Measurements from ENCODE around the gene TRUB1.
"Not testable (repeated sequence)": the region's sequence is repeated elsewhere in the genome, so short reads cannot be mapped to it uniquely, and the experiment has no call there.

TRUB1 gene

GRCh38 chr10:114928818-114929217, 9.2 kb upstream of the TRUB1 start:
- Histone ChIP-seq H3K9ac (ENCODE audit: low read depth, low read length) (no peak overlapping the region), H3K36me3 (ENCODE audit: control insufficient read depth, insufficient read depth, low read length) (no peaks in the 10 kb centered on the region), H3K4me1 (ENCODE audit: control insufficient read depth, insufficient read depth, low read length) (no peaks in the 10 kb centered on the region), H3K9me3 (ENCODE audit: control insufficient read depth, insufficient read depth, low read length) (no peaks in the 10 kb centered on the region), H3K27me3 (ENCODE audit: control insufficient read depth, insufficient read depth, low read length) (no peaks in the 10 kb centered on the region), H3K4me3 (ENCODE audit: low read depth, low read length) (no peak overlapping the region)

GRCh38 chr10:114930320-114930719, 7.7 kb upstream of the TRUB1 start:
- no peaks in the 10 kb centered on the region for H3K27me3 ChIP-seq (ENCODE audit: control insufficient read depth, insufficient read depth, low read length)

GRCh38 chr10:114931072-114931679, 6.8 kb upstream of the TRUB1 start:
- no peak overlapping the region for H3K9ac ChIP-seq (ENCODE audit: low read depth, low read length)
- H3K36me3 ChIP-seq (ENCODE audit: control insufficient read depth, insufficient read depth, low read length): no peaks in the 10 kb centered on the region
- no peaks in the 10 kb centered on the region for H3K9me3 ChIP-seq (ENCODE audit: control insufficient read depth, insufficient read depth, low read length)
- H3K4me1 ChIP-seq (ENCODE audit: control insufficient read depth, insufficient read depth, low read length): no peaks in the 10 kb centered on the region
- no peak overlapping the region for H3K4me3 ChIP-seq (ENCODE audit: low read depth, low read length)
- no peaks in the 10 kb centered on the region for H3K27me3 ChIP-seq (ENCODE audit: control insufficient read depth, insufficient read depth, low read length)

More at GRCh38 chr10:114930320-114930719, 7.7 kb upstream of the TRUB1 start:
- Histone ChIP-seq H3K9me3 (ENCODE audit: control insufficient read depth, insufficient read depth, low read length) (no peaks in the 10 kb centered on the region), H3K36me3 (ENCODE audit: control insufficient read depth, insufficient read depth, low read length) (no peaks in the 10 kb centered on the region), H3K4me3 (ENCODE audit: low read depth, low read length) (no peak overlapping the region), H3K4me1 (ENCODE audit: control insufficient read depth, insufficient read depth, low read length) (no peaks in the 10 kb centered on the region), H3K9ac (ENCODE audit: low read depth, low read length) (no peak overlapping the region)

GRCh38 chr10:114932225-114932624, 5.8 kb upstream of the TRUB1 start:
- H3K4me1 ChIP-seq (ENCODE audit: control insufficient read depth, insufficient read depth, low read length): no peaks in the 10 kb centered on the region
- no peaks in the 10 kb centered on the region for H3K27me3 ChIP-seq (ENCODE audit: control insufficient read depth, insufficient read depth, low read length)
- no peaks in the 10 kb centered on the region for H3K9me3 ChIP-seq (ENCODE audit: control insufficient read depth, insufficient read depth, low read length)
- no peak overlapping the region for H3K9ac ChIP-seq (ENCODE audit: low read depth, low read length)
- H3K36me3 ChIP-seq (ENCODE audit: control insufficient read depth, insufficient read depth, low read length): no peaks in the 10 kb centered on the region
- H3K4me3 ChIP-seq (ENCODE audit: low read depth, low read length): no peak overlapping the region

- Histone ChIP-seq H3K27me3 (ENCODE audit: control insufficient read depth, insufficient read depth, low read length) (no peaks in the 10 kb centered on the region), H3K4me1 (ENCODE audit: control insufficient read depth, insufficient read depth, low read length) (no peaks in the 10 kb centered on the region), H3K36me3 (ENCODE audit: control insufficient read depth, insufficient read depth, low read length) (no peaks in the 10 kb centered on the region), H3K9ac (ENCODE audit: low read depth, low read length) (no peak overlapping the region), H3K4me3 (ENCODE audit: low read depth, low read length) (no peak overlapping the region), H3K9me3 (ENCODE audit: control insufficient read depth, insufficient read depth, low read length) (no peaks in the 10 kb centered on the region)
These were observed 5.0 kb upstream of the TRUB1 start for GRCh38 chr10:114932945-114933344.

DNA sequence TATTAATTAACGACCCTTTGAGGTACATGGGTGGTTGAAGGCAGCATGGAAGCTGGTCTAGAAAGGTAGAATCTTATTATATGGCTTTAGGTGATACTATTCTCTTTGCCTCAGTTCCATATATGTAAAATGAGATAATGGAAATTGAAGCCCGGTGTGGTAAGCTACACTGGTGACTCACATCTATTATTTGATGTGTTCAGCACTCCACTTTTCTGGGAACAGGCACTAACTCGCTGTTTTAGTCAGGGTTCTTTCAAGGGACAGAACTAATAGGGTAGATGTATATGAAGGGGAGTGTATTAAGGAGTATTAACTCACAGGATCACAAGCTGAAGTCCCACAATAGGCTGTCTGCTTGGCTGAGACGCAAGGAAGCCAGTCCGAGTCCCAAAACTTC, 4.4 kb upstream of the TRUB1 start:
- H3K27me3 ChIP-seq (ENCODE audit: control insufficient read depth, insufficient read depth, low read length): no peaks in the 10 kb centered on the region
- no peaks in the 10 kb centered on the region for H3K4me1 ChIP-seq (ENCODE audit: control insufficient read depth, insufficient read depth, low read length)
- H3K36me3 ChIP-seq (ENCODE audit: control insufficient read depth, insufficient read depth, low read length): no peaks in the 10 kb centered on the region
- no peak overlapping the region for H3K9ac ChIP-seq (ENCODE audit: low read depth, low read length)
- H3K4me3 ChIP-seq (ENCODE audit: low read depth, low read length): no peak overlapping the region
- H3K9me3 ChIP-seq (ENCODE audit: control insufficient read depth, insufficient read depth, low read length): no peaks in the 10 kb centered on the region

DNA sequence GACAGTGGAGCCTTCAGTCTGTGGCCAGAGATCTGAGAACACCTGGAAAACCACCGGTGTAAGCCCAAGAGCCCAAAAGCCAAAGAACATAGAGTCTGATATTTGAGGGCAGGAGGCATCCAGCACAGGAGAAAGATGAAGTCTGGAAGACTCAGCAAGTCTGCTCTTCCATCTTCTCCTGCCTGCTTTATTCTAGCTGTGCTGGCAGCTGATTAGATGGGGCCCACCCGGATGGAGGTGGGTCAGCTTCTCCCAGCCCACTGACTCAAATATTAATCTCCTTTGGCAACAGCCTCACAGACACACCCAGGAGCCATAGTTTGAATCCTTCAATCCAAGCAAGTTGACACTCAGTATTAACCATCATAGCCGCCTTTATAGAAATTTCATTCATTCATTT, 4.0 kb upstream of the TRUB1 start:
- not testable (repeated sequence) for H3K9ac ChIP-seq (ENCODE audit: low read depth, low read length); H3K4me1 ChIP-seq (ENCODE audit: control insufficient read depth, insufficient read depth, low read length); H3K9me3 ChIP-seq (ENCODE audit: control insufficient read depth, insufficient read depth, low read length); H3K27me3 ChIP-seq (ENCODE audit: control insufficient read depth, insufficient read depth, low read length); H3K36me3 ChIP-seq (ENCODE audit: control insufficient read depth, insufficient read depth, low read length); H3K4me3 ChIP-seq (ENCODE audit: low read depth, low read length)

GRCh38 chr10:114938856-114939193, 830 bp downstream of the TRUB1 start:
- Histone ChIP-seq H3K27me3 (ENCODE audit: control insufficient read depth, insufficient read depth, low read length) (no peaks in the 10 kb centered on the region), H3K9me3 (ENCODE audit: control insufficient read depth, insufficient read depth, low read length) (no peaks in the 10 kb centered on the region), H3K9ac (ENCODE audit: low read depth, low read length) (peak overlapping the region; percentile 99), H3K4me1 (ENCODE audit: control insufficient read depth, insufficient read depth, low read length) (peaks cover 6% of the 10 kb centered on the region), H3K4me3 (ENCODE audit: low read depth, low read length) (peak overlapping the region; percentile 90), H3K36me3 (ENCODE audit: control insufficient read depth, insufficient read depth, low read length) (peaks cover 10% of the 10 kb centered on the region)

GRCh38 chr10:114940735-114941134, 2.7 kb downstream of the TRUB1 start:
- peaks cover 6% of the 10 kb centered on the region for H3K4me1 ChIP-seq (ENCODE audit: control insufficient read depth, insufficient read depth, low read length)
- H3K27me3 ChIP-seq (ENCODE audit: control insufficient read depth, insufficient read depth, low read length): no peaks in the 10 kb centered on the region
- peaks cover 19% of the 10 kb centered on the region for H3K36me3 ChIP-seq (ENCODE audit: control insufficient read depth, insufficient read depth, low read length)
- H3K4me3 ChIP-seq (ENCODE audit: low read depth, low read length): no peak overlapping the region
- H3K9ac ChIP-seq (ENCODE audit: low read depth, low read length): peak overlapping the region; percentile 12
- H3K9me3 ChIP-seq (ENCODE audit: control insufficient read depth, insufficient read depth, low read length): no peaks in the 10 kb centered on the region

GRCh38 chr10:114943000-114943399, 5.0 kb downstream of the TRUB1 start:
- Histone ChIP-seq H3K4me1 (ENCODE audit: control insufficient read depth, insufficient read depth, low read length) (peaks cover 6% of the 10 kb centered on the region), H3K9me3 (ENCODE audit: control insufficient read depth, insufficient read depth, low read length) (no peaks in the 10 kb centered on the region), H3K4me3 (ENCODE audit: low read depth, low read length) (no peak overlapping the region), H3K27me3 (ENCODE audit: control insufficient read depth, insufficient read depth, low read length) (no peaks in the 10 kb centered on the region), H3K36me3 (ENCODE audit: control insufficient read depth, insufficient read depth, low read length) (peaks cover 20% of the 10 kb centered on the region), H3K9ac (ENCODE audit: low read depth, low read length) (no peak overlapping the region)

- Histone ChIP-seq H3K9me3 (ENCODE audit: control insufficient read depth, insufficient read depth, low read length) (no peaks in the 10 kb centered on the region), H3K4me1 (ENCODE audit: control insufficient read depth, insufficient read depth, low read length) (no peaks in the 10 kb centered on the region), H3K36me3 (ENCODE audit: control insufficient read depth, insufficient read depth, low read length) (no peaks in the 10 kb centered on the region), H3K9ac (ENCODE audit: low read depth, low read length) (no peak overlapping the region), H3K4me3 (ENCODE audit: low read depth, low read length) (no peak overlapping the region), H3K27me3 (ENCODE audit: control insufficient read depth, insufficient read depth, low read length) (no peaks in the 10 kb centered on the region)
These were observed 15.1 kb downstream of the TRUB1 start for GRCh38 chr10:114953047-114953446.

GRCh38 chr10:114955984-114956383, 18.0 kb downstream of the TRUB1 start:
- Histone ChIP-seq H3K27me3 (ENCODE audit: control insufficient read depth, insufficient read depth, low read length) (no peaks in the 10 kb centered on the region), H3K9ac (ENCODE audit: low read depth, low read length) (no peak overlapping the region), H3K9me3 (ENCODE audit: control insufficient read depth, insufficient read depth, low read length) (no peaks in the 10 kb centered on the region), H3K36me3 (ENCODE audit: control insufficient read depth, insufficient read depth, low read length) (no peaks in the 10 kb centered on the region), H3K4me1 (ENCODE audit: control insufficient read depth, insufficient read depth, low read length) (no peaks in the 10 kb centered on the region), H3K4me3 (ENCODE audit: low read depth, low read length) (no peak overlapping the region)

All from iPS-15b (cell line).